ENCODE measurements around the gene TM4SF1.

DNA sequence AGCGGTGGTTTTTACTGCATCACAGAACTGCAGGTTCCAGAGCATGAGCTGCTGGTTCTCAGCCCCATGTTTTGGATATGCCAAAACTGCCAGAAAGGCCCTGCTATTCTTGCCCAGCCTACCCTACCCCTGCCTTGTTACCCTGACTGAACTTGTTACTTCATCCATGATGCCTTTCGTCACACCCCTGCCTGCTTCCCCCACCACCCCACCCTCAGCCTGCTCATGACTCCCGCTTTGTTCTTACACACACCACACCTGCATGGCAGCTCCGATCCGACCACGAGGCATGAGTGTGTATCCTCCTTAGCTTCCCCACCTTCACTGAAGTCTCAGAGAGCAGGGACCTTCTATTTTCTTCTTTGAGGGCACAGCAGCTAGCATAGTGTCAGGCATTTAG, 5.1 kb upstream of the TM4SF1 start:
- TF ChIP-seq, protein P1, sequence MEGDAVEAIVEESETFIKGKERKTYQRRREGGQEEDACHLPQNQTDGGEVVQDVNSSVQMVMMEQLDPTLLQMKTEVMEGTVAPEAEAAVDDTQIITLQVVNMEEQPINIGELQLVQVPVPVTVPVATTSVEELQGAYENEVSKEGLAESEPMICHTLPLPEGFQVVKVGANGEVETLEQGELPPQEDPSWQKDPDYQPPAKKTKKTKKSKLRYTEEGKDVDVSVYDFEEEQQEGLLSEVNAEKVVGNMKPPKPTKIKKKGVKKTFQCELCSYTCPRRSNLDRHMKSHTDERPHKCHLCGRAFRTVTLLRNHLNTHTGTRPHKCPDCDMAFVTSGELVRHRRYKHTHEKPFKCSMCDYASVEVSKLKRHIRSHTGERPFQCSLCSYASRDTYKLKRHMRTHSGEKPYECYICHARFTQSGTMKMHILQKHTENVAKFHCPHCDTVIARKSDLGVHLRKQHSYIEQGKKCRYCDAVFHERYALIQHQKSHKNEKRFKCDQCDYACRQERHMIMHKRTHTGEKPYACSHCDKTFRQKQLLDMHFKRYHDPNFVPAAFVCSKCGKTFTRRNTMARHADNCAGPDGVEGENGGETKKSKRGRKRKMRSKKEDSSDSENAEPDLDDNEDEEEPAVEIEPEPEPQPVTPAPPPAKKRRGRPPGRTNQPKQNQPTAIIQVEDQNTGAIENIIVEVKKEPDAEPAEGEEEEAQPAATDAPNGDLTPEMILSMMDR (IDR thresholded peaks at IDR 0.05; ENCODE audit: extremely low read depth in 1 of 2, insufficient read depth in 1 of 2, low read depth in 1 of 2, low read length in 2 of 2) = no peak
- TF ChIP-seq JUN (IDR thresholded peaks at IDR 0.05; ENCODE audit: borderline replicate concordance, insufficient read depth, insufficient read length, low read depth) (no peak), EZH2 (IDR thresholded peaks at IDR 0.05; ENCODE audit: borderline replicate concordance, low read depth, low read length, severe bottlenecking) (no peak), POLR2A (IDR thresholded peaks at IDR 0.05; ENCODE audit: low read depth, low read length) (no peak)

Measured in endothelial cell of umbilical vein (primary cell).